Adipose tissue (tissue), 3 donors: ENCODE measurements around the gene CEP76. TPM values are rescaled to one million over a fixed set of nuclear protein-coding genes. Genes with fewer than 3 reads are reported as not detected.
"Not testable (repeated sequence)": the region's sequence is repeated elsewhere in the genome, so short reads cannot be mapped to it uniquely, and the experiment has no call there.

Experiments used
- H3K27ac ChIP-seq: one replicate; pipeline ENCODE4 v1.5.1; 2013; ENCODE audit warnings: low read depth, low read length
- WGBS, 3 donors: extraction: QIAGEN DNeasy Blood & Tissue Kit; methylation state at CpG; one replicate each; pipeline ENCODE4 v1.1.7; 2013; 5-methylcytosine and 5-hydroxymethylcytosine counted together
- polyA plus RNA-seq, 3 donors: library from polyadenylated mRNA; stranded (reverse); fragments of 200-250 nt; gene quantifications; one replicate each; pipeline ENCODE4 v1.2.3, GENCODE V29; 2013
- donor health status: healthy with polysubstance abuse.
- donor health status: Bipolar disorder and iron deficiency.
- donor health status: healthy.

CEP76 gene
- polyA plus RNA-seq, 3 donors = 2.3 to 3.2 (median 2.9) TPM

GRCh38 chr18:12654971-12655370 is 47.6 kb downstream of the CEP76 start:
- 86 to 97% (median 91%) methylated on average over 1 of the region's 1 CpG for WGBS, 3 donors
- no peak overlapping the region for H3K27ac ChIP-seq

DNA sequence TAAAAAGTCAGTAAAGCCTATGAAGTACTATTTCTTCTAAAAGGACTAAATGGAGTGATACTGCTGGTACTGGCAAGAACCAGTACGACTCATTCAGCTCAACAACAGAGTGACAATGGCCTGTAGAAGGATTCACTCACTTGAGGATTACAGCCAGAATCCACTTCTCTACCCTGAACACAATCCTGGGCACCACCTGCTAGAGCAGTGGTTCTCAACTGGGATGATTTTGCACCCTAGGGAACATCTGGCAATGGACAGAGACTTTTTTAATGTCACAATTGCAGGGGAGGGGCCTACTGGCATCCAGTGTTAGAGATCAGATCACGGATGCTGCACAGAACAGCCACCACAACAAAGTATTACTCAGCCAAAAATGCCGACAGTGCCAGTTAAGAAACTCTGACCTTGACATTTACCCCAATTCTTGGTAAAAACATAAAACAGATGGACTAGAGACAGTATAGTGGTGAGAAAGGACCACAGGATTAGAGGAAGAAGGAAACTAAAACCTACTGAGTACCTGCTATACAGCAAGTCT is 49.6 kb downstream of the CEP76 start:
- H3K27ac ChIP-seq = no peak overlapping the region
- WGBS, 3 donors = 41 to 54% (median 50%) methylated on average over 3 of the region's 3 CpGs

DNA sequence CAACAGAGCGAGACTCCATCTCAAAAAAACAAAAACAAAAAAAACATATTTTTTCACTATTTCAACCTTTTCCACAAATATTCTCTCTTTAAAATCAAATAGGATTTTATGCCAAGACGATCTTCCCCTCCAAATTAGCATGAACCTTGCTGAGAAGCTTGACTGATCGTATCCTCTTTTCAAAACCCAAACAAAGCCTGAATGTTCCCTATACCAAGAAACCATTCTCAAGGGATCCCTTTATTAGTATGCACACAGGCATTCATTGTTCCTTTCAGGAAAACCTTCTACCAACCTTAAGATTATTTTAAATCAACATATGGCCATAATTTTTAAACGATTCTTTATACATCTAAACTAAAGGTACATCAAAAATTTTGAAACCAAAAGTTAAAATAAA is 50.9 kb downstream of the CEP76 start:
- H3K27ac ChIP-seq = no peak overlapping the region

GRCh38 chr18:12647773-12648172 is 54.8 kb downstream of the CEP76 start:
- H3K27ac ChIP-seq = no peak overlapping the region
- WGBS, 3 donors = 89 to 93% (median 92%) methylated on average over 3 of the region's 3 CpGs

More for the DNA sequence above, 50.9 kb downstream of the CEP76 start:
- 74 to 82% (median 80%) methylated on average over 4 of the region's 4 CpGs for WGBS, 3 donors

GRCh38 chr18:12645751-12646203 is 56.7 kb downstream of the CEP76 start:
- WGBS, 3 donors = 61 to 67% (median 66%) methylated on average over 10 of the region's 10 CpGs
- H3K27ac ChIP-seq = no peak overlapping the region

DNA sequence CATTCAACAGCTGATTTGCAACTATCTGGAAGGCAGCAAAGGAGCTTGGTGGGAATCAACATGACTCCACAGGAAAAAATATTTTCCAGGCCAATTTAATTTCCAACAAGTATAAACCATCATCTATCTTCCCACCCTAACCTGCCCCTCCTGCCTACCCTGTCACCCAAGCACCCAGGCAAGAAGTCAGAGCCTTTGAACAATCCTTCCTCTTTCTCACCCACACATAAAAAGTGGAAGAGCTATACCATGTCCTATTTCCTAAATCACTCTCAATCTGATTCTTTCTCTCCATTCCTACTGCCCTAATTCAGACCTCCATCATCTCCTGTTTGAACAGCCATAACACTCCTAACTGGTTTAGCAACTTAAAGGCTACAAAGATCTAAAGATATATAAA is 57.3 kb downstream of the CEP76 start:
- H3K27ac ChIP-seq = no peak overlapping the region

GRCh38 chr18:12643756-12644155 is 58.8 kb downstream of the CEP76 start:
- WGBS, 3 donors = 95 to 99% (median 98%) methylated on average over 5 of the region's 5 CpGs
- not testable (repeated sequence) for H3K27ac ChIP-seq

- 88 to 94% (median 89%) methylated on average over 6 of the region's 6 CpGs for WGBS, 3 donors
- H3K27ac ChIP-seq = no peak overlapping the region
These were observed 61.7 kb downstream of the CEP76 start for GRCh38 chr18:12640881-12641200.

- 70 to 92% (median 79%) methylated on average over 5 of the region's 5 CpGs for WGBS, 3 donors
- H3K27ac ChIP-seq = no peak overlapping the region
These were observed 62.3 kb downstream of the CEP76 start for GRCh38 chr18:12639990-12640880.

DNA sequence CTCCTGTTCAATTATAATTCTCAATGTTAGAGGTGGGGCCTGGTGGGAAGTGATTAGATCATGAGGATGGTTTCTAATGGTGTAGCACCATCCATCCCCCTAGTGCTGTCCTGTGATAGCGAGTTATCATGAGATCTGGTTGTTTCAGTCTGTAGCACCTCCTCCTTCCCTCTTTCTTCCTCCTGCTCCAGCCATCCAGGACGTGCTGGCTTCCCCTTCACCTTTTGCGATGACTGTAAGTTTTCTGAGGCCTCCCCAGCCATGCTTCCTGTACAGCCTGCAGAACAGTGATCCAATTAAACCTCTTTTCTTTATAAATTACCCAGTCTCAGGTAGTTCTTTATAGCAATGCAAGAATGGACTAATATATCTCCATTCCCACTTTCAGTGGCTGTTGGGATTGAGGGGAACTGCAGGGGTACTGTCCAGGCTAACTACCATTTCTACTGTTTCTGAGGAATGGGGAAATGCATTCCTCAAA is 63.8 kb downstream of the CEP76 start:
- H3K27ac ChIP-seq = no peak overlapping the region
- 63 to 89% (median 77%) methylated on average over 3 of the region's 3 CpGs for WGBS, 3 donors

GRCh38 chr18:12637901-12638643 is 64.5 kb downstream of the CEP76 start:
- no peak overlapping the region for H3K27ac ChIP-seq
- 94 to 97% (median 96%) methylated on average over 4 of the region's 4 CpGs for WGBS, 3 donors

- 83 to 94% (median 86%) methylated on average over 3 of the region's 3 CpGs for WGBS, 3 donors
- H3K27ac ChIP-seq = no peak overlapping the region
These were observed 65.1 kb downstream of the CEP76 start for GRCh38 chr18:12637393-12637792.

GRCh38 chr18:12631831-12632477 is 70.6 kb downstream of the CEP76 start:
- 77 to 80% (median 78%) methylated on average over 6 of the region's 6 CpGs for WGBS, 3 donors

DNA sequence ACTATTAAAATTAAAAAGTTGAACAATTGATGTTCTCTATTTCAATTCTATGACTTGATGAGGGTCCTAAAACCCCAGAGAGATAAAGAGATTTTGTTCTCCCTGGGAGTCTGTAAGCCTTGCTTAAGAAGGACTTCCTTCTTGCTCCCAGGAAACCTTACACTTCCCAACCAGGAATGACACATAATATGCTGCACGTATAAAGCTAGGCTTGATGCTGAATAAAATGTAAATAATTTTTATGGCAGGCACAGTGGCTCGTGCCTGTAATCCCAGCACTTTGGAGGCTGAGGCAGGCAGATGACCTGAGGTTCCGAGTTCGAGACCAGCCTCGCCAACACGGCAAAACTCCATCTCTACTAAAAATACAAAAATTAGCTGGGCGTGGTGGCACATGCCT is 72.4 kb downstream of the CEP76 start:
- no peak overlapping the region for H3K27ac ChIP-seq
- 93 to 97% (median 94%) methylated on average over 7 of the region's 7 CpGs for WGBS, 3 donors

More at GRCh38 chr18:12631831-12632477, 70.6 kb downstream of the CEP76 start:
- no peak overlapping the region for H3K27ac ChIP-seq

DNA sequence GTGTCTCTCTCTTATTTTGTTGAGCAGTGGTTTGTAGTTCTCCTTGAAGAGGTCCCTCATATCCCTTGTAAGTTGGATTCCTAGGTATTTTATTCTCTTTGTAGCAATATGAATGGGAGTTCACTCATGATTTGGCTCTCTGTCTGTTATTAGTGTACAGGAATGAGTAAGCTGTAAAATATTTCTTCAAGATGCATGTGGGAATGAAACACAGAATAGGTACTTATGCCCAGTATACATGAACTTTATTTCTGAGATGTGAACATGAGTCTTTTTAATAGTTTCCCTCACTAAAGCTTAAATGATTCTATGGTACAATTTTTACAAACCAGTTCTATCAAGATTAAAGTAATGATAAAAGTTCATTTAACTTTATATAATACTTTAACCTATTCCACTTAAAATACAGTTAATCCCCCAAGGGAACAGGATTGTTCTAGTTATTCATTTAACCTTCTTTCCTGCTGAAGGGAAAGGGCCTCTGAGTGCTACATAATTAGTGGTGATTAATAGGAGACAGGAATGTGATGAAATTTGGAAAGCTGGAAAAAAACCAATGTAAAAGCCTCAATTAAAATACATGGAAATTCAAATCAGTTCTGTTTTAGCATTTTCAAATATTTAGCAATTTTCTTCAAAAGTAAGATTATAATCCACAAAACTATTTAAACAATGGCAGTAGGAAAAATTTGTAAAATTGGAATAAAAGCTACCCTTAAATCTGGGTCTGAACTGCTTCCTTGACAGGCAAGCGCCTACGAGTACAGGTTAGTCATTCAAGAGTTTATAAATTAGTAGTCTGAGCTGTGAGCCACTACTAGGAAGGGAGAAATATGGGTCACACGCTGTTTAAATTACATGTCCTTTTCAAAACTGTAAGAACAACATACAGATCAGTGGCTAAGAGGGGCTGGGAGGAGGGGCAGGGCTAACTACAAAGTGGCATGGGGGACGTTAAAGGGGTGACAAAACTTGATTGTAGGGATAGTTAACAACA is 73.5 kb downstream of the CEP76 start:
- 67 to 91% (median 86%) methylated on average over 4 of the region's 4 CpGs for WGBS, 3 donors
- no peak overlapping the region for H3K27ac ChIP-seq

DNA sequence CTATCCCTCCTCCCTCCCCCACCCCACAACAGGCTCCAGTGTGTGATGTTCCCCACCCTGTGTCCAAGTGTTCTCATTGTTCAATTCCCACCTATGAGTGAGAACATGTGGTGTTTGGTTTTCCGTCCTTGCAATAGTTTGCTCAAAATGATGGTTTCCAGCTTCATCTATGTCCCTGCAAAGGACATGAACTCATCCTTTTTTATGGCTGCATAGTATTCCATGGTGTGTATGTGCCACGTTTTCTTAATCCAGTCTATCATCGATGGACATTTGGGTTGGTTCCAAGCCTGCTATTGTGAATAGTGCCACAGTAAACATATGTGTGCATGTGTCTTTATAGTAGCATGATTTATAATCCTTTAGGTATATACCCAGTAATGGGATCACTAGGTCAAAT is 75.3 kb downstream of the CEP76 start:
- not testable (repeated sequence) for H3K27ac ChIP-seq
- 90 to 97% (median 97%) methylated on average over 3 of the region's 3 CpGs for WGBS, 3 donors

DNA sequence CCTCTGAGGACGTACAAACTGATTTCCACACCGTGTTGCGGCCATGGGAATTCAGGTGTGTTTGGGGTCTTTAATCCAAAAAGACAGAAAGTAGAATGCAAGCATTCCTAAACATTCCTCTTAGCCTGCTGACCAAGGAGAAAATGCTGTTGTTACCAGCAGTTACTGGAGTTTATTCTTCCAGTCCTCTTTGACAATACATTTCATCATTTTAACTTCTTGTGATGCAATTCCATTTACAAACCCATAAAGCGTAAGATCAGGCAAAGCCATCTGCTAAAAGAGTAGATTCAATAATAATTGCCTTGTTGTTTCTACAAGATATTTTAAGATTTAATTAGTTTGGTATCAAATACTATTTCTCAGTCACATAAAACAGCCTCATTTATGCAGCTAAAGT is 77.3 kb downstream of the CEP76 start:
- no peak overlapping the region for H3K27ac ChIP-seq
- WGBS, 3 donors = 69 to 94% (median 79%) methylated on average over 4 of the region's 4 CpGs
